NCI-H2171 treated with DMSO at 0.1 percent for 48 hours (cell line): ENCODE data around the gene PPP6R1.

Experiments
- DNase-seq: peaks from one replicate; lab custom pipeline; 2025; lab: John Stamatoyannopoulos, UW

PPP6R1 gene

DNA sequence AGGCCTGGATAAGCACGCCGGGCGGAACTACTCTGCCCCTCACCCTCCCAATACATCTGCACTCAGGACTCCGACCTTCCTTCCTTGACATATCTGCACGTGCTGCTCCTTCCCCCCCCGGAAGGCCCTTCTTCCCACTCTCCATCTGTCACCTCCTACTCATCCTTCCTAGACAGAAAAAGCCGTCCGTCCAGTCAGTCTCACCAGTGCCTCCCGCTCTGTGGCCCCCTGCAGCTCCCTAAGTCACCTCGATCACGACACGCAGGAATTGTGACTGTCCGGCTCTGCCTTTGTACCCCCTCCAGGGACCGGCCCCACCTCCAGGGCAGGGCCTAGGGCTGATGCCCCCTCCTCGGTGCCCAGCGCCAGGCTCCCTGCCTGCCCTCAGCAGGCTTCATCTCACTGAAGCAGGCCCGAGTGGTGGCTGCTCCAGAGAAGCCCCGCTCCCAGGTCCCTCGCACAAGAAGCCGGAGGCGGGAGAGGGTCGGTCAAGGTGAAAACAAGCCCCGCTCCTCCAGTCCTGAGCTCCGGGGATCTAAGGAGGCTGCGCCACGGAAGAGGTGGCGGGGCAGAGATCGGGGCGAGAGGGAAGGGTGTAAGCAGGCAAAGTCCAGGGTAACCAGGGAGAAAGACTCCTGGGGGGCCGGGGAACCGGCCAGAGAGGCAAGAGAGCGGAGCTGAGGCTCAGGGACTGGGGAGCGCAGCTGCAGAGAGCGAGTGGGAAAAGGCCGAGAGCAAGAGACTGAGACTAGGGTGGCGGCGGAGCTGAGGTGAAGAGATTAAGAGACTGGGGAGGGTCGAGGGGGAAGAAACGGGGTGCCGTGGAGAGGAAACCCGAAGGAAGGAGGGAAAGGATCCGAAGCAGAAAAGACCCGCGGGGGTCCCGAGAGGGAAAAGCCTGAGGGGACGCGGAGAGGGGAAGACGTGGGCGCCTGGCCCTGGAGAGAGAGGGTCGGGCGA is 1.1 kb downstream of the PPP6R1 start:
- peak; percentile 16 for DNase-seq

DNA sequence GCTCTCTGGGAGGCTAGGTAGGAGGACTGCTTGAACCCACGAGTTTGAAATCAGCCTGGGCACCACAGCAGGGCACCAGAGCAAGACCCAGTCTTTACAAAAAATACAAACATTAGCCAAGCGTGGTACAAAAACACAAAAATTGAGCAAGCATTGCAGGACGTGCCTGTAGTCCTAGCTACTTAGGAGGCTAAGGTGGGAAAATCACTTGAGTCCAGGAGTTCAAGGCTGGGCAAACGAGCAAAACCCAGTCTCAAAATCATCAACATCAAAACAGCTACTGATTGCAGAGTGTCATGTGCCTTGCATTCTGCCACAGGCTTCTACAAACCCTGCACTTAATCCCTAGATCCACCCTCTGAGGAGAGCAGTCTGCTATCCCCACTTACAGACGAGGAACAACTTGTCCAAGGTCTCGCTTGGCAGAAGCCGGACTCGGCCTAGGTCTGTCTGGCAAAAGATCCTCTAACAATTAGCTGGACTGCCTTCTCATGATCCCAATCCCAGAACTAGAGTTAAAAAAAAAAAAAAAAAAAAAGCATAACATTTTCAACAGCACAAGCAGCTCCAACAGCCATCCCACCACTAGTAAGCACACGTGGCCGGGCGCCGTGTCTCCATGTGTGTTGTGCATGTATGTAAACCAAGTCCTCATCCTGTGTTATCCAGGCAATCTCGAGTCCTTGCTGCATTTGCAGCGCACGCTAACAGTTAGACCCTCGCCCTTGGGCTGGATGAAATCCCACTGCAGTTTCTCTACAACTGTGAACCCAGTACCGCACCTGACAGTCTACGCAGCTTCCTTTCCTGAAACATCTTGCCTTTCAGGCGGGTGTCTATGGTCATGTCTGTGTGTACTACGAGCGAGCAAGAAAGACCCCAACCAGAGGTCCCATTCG is 2.0 kb downstream of the PPP6R1 start:
- no peak for DNase-seq

DNA sequence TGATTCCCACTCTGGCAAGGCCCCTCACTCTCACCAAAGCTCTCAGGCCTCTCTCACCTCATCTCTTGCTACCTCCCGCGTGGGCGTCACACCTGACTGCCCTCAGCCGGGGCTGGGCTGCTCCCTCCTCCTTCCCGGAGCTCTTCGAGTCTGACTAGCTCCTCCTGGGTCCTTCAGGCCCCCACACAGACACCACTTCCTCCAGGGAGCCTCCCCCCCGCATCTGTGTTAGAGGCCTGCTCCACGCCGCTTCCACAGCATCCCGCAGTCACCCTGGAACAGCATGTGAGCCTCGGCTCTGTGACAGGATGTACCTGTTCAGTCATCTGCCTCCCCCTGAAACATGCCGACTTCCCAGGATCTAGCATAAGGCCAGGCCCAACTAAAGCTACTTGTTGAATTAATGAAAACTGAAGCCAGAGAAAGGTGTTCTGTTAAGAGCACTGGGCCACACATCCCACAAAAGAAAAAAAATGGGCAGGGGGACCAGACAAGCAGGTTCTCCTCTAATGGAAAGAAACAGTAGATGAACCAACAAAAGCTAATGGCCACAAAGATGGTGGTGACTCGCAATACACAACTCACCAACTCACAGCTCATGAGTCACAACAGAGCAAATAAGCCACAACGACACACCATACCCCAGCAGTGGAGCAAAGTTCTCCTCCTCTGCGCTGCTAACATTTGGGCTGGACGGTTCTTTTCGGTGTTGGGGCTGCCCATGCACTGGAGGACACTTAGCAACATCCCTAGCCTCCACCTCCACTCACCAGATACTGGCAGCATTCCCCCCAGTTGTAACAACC is 3.0 kb downstream of the PPP6R1 start:
- no peak for DNase-seq

DNA sequence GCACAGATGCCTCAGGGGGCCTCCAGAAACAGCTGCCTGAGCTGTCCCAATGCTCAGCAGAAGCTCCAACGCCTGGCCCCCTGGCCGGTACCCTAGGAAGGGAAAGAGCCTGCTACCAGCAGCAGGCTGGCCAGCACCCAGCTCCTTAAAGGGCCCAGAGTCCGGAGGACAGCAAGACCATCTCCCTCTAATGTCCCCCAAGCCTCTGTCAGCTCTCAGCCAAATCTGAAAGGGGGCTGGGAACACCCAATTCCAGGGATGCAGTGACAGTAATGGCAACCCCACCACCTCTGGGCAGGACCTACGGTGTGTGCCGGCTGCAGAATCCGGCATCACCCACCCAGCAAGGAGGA is 4.2 kb downstream of the PPP6R1 start:
- DNase-seq, result no peak

DNA sequence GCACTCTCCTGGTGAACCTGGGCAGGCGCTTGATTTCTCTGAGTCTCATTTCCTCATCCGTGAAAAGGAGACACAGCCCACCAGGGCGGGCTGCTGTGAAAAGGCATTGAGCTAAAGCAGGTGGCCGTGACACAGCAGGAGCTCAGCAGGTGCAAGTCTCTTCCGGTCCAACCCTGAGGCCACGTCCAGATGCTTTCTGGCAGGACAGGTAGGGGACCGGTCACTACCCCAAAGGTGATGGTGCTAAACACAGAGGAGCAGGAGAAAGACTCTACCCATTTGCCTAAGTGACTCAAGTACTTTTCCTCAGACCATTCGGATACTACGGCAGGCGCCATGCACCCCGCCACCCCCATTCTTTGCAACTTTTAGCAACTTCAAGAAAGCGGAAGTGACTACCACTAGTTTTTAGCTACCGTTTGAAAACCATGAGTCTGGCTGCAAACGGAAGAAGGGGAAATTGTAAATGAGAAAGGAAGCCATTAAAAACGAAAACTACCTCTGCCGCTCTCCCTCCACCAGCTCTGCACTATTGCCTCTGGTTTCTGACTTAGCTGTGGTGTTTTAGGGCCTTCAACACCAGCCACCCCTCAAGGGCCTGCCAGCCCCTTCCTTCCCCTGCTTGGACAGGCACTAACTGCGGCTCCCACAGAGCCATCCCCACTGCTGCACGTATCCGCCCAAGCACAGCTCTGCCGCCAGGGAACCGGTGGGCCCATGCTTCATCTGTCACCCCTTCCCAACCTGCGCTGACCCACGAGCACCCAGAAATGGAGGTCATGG is 4.8 kb downstream of the PPP6R1 start:
- DNase-seq, result no peak

DNA sequence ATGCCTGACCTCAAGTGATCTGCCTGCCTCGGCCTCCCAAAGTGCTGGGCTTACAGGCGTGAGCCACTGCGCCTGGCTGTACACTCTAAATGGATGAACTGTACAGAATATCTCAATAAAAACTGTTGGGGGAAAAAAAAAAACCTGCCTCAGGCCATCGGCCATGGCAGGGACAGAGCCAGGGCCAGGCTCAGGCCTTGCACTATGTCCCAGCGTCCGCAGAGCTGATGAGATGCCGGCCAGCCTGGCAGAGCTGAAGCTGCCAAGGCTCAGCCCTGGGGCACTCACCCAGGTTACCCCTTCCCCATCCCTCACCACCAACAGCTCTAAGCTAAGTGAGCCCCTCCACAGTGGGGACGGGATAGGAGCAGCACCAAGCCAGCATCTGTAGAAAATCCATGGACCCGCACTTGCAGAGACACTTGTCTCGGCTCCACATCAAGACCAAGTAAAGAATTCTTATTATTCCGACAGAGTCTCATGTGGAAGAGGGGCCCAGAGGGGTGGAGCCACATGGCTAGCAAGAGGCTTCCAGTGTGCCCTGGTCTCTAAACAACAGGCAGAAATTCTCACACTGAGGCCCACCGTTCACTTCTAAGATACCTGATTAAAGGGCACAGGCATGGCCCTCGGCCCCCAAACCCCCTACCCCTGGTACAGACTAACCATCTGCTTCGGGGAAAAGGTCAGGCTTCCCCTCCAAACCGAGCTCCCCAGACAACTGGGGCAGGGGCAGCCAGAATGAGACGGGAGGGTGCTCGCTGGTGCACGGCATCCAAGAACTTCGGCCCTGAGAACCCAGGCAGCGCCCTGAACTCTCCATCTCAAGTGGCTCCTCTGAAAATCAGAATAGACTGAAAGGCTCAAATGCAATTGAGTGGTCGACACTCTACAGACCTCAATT is 5.8 kb downstream of the PPP6R1 start:
- no peak for DNase-seq

DNA sequence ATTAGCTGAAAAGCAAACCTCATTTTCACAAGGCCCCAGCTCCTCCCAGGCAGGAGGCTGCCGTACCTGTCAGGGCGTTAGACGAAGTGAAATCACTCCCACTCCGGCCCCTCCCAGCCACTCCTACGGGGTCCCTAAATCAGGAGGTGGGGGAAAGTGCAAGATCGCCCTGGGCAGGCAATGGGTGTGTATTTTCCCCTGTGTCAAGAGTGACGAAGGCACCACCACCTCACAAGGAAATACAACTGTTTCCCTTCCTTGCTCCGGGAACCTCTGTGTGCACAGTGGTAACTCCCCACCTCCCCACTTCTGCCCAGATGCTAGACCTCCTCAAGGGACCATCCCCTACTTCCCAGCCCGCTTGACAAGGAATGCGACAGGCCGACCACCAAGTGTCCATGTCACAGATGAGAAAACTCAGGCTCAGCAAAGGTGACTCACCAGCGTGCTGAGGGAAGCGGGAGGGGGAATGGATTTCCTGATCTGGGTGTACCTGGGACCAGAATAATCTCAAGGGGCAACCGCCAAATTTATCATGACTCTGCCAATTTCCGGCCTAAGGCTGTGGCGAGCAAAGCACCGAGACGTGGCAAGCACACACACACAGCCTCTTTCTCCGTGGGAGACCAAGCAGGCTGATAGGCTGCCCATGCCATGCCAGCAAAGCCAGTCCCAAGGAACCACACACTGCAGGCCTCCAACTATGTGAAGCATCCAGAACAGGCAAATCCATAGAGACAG is 7.3 kb downstream of the PPP6R1 start:
- DNase-seq, result no peak

DNA sequence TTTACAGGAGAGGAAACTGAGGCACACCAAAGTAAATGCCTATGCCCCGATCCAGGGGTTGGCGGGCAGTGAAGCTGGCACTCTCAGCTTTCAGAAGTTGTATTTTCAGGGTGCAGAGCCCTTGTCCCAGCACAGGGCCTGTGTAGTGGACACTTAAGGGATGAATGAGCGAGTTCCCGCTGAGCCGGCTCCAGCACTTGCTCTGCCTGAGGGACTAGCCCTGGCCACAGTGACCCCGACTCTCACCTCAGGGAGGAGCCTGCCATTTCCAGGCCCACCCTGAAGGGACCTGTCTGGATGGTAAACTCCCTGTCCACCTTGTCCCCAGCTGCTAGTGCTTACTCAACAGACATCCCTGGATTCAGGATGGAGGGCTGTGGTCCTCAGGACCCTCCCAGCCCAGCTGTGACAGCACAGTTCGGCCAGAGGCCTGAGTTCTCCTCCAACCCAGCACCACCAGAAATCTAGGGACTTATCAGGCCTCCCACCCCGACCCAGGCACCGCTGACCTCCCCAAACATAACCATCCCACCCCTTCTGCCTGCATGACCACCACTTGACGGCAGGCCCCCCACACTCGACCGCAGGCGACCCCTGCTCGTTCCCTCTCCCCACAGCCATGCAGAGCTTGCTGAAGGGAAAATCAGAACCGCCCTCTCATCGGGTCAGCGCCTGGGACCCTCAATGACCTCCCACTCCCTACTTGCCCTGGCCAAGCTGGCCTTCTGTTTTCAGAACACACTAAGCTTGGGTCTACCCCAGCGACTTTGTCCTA is 8.4 kb downstream of the PPP6R1 start:
- DNase-seq, result no peak

DNA sequence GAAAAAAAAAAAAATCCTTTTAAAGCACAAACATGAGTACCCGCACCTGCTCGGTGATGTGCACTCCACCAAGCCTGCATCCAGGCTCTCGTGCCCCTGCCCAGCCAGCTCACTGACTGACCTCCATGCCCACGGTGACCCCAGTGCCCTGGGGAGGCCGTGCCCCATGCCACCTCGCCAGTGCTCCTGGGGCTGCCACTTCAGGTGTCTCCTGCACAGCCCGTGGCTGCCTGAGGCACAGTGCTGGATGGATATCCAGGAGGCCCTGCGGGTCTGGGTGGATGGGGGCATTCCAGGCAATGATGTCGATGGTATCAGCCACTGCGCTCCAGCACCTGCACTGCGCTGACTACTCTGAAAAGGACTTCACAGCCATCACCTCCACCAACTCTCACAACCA is 9.0 kb downstream of the PPP6R1 start:
- DNase-seq, result no peak

DNA sequence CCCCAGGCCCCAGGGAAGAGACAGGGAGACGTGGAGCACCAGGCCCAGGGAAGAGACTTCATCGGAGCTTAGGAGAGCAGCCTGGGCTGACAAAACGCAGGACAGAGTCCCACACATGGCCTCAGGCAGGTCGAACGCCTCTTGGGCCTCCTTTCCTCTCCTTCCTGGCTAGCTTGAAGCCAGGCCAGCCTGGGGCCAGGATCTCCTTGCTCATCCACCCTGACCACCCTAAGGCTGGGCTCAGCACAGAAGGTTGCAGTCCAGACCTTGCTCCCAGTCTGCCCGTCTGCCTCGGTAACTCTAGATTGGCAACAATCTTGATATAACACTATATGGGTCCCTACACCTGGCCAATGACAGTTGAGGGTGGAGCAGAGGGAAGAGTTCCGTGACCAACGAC is 10.1 kb downstream of the PPP6R1 start:
- DNase-seq, result no peak

DNA sequence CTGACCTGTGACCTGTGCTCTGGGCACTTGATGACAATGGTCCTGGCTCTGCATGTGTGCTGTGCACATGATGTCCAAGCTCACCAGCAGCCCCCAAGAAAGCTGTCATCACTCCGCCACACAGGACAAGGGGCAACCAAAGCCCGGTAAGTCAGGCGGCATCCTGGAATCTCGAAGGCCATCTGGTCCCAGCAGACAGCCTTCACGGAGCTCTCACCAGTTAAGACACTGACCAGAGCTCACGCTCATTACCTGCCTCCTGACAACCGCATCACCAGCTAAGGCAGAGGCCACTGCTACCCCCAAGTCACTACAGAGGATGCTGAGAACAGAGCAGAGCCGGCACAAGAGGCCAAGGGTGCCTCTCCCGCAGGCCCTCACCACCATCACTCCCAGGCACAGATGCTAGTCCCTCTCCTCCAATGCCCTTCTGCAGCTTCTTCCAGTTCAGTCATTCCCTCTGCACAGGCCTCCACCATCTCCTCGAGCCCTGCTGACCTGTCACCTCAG is 10.6 kb downstream of the PPP6R1 start:
- no peak for DNase-seq

DNA sequence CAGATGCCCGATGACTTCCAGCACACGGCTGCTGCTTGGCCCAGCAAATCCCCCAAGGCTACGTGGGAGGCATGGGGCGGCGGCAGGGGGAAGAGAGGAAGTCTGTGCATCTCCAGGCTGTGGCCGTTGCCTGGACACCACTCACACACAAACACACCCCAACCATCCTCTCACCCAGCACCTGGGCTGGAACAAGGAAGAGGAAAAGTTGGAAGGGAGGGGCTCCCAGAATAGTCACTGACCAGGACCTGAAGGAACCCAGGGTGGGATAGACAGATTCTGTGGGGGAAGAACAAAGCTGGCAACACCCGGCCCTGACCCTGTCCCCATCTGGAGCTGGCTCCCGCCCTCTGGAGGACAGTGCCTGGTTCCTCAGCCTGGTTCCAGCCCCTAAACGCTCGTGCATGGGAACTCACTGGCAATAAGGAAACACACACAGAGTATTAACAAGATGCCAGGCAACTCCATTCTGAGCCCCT is 11.2 kb downstream of the PPP6R1 start:
- no peak for DNase-seq

DNA sequence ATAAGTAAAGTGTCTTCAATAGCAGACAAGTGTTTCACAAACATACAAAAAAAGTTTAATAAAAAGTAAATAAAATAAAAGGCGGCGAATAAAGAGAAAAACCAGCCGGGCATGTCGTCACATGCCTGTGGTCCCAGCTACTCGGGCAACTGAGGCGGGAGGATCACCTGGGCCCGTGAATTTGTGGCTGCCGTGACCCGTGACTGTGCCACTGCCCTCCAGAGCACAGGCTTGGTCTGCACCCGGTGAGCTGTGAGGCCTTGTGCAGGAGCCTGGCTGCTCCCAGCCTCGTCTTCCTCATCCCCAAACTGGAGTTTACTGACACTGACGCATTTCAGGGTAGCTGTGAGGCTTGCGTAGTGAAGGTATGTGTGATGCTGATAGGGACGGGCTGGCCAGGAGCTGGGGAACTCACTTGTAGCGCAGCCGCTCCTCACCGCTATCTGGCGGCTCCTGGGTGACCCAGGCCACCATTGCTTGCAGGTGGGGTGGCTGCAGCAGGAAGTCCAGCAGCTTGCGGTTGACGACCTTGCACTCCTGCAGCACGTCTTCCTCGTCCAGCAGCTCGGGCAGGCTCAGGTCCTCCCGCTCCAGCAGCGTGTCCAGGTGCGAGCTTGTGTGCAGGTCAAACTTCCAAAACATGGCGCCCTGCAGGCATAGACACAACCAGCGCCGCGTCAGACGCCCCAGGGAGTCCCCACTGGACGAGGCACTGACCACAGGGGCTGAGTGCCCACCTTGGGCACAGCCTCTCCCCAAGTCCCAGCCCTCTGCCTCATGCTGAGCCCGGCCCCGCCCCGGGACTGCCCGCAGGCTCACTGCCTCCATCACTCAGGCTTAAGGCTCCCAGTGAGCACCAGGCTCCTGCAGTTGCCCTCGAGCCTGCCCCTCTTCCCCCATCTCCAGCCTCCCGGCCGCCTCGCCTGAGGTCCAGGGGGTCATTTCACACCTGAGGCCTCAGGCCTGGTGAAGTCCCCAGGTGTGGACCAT is 12.1 kb downstream of the PPP6R1 start:
- no peak for DNase-seq

DNA sequence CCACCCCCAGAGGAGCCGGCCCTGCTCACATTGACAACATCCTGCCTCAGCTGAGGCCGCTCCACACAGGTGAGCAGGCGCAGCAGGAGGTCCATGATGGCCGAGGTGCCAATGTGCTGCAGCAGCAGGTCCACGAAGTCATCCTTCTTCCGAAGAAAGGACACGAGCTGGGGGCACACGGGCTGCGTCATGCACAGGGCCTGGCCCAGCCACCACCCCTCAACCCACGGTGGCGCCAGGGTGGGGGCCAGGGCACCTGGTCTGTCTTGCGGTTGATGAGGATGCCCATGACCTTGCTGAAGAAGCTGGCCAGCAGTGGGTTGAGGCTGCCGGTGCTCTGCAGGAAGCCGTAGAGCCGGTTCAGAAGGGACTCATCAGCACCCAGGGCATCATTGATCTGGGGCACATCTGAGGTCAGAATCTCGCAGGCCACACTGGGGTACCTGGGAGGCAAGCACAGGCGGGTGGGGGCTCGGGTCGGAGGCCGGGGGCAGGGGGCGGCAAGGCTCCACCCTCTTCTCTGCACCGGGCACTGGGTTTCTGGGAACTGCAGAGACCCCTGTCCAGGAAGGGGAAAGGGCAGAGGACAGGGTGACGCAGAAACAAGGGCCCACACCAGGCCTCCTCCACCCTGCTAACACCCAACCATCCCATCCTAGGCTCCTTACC is 13.4 kb downstream of the PPP6R1 start:
- DNase-seq, result no peak

DNA sequence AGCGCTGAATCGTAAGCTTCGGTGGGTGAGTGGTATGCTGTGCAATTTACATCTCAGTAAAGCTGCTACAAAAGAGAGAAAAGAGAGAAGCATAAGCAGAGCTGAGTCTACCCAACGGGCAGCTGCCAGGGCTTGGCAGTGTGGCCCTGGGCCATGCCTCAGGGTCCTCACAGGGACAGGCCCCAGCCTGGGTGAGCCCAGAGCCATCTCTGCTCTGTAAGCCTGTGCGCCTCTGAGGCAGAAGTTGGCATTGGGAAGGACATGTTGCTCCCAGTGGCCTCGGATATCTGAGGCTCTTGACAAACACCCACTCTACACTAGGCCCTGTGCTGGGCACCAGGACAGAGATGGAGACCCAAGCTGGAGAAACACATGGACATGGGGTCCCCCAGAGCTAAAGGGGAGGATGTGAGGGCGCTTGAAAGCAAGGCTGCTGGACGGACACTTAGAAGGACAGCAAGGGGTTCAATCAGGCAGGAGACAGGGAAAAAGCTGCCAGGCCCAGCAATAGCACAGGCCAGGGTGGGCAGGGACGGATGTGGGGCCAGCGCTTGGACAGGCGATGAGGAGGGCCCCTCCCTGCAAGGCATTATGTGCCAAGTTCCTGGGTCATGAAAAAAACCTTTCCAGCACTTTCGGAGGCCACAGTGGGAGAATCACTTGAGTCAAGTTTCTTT is 14.7 kb downstream of the PPP6R1 start:
- DNase-seq, result no peak

DNA sequence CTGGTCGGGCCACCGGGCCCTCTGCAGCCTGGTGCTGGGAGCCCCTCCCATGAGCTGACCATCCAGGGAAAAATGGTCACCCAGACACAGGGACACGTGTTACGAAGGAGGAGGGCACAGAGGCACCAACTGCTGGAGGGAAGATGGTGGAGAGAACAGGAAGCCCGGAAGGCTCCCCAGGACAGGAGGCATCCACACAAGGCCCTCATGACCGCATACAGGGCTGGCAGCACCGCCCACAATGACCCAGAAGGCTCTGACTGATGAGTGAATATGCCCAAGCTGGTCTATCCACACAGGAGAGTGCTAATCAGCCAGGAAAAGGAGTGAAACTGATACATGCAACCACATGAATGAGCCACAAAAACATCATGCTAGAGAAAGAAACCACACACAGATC is 16.3 kb downstream of the PPP6R1 start:
- no peak for DNase-seq
